HCT116 (cell line): Measurements from ENCODE around the gene UGT2A3. TPM values are rescaled to one million over a fixed set of nuclear protein-coding genes. Genes with fewer than 3 reads are reported as not detected.

Experiments
- ATAC-seq: fragments of 200-7000 bp; cut with Tn5 transposase; 2 replicates; pipeline ENCODE4 v1.9.1; 2020; ENCODE audit warnings: mild to moderate bottlenecking, moderate library complexity
- Bru-seq: library from RNA; stranded (reverse); fragments of 400-500 nt; gene quantifications from one replicate; lab custom pipeline; 2021; lab: Mats Ljungman, UMichigan
- BruChase-seq, 2 experiments: library from RNA; stranded (reverse); fragments of 400-500 nt; gene quantifications; one replicate each; lab custom pipeline; 2021; lab: Mats Ljungman, UMichigan
- BruUV-seq: library from RNA; stranded (reverse); fragments of 400-500 nt; replicated peaks from 2 replicates; lab custom pipeline; 2021; lab: Mats Ljungman, UMichigan
- CTCF ChIA-PET: fragments of 300-600 bp; sonication (Branson Sonifier 250); formaldehyde crosslinking; loops from one replicate; lab custom pipeline; 2021; ENCODE audit warnings: antibody characterized with exemption; lab: Charles Lee
- POLR2A ChIA-PET: fragments of 300-600, 350-600 bp; sonication (Branson Sonifier 250); formaldehyde crosslinking; loops from one replicate; lab custom pipeline; 2021; ENCODE audit warnings: antibody characterized with exemption; lab: Charles Lee
- RAD21 ChIA-PET, 2 experiments: fragments of 300-600 bp; sonication (Branson Sonifier 250); formaldehyde crosslinking; loops; one replicate each; lab custom pipeline; 2023; ENCODE audit warnings: low total read pairs in 2 of 2; ENCODE audit not compliant: uncharacterized antibody in 2 of 2, unreplicated experiment in 2 of 2, low non-redundant PET in 1 of 2; lab: Charles Lee
- DNase-seq: peaks from one replicate; pipeline ENCODE4 v3.0.0-alpha.2; 2010; ENCODE audit warnings: low read depth, low spot score
- H2AFZ ChIP-seq: fragments of 200-600 bp; shearing (Covaris generic), sonication (generic); 2 replicates; pipeline ENCODE4 v1.6.1; 2017; ENCODE audit warnings: low read depth, mixed run types, mixed read lengths, antibody characterized with exemption, low read length; ENCODE audit not compliant: poor library complexity, severe bottlenecking
- H3K27ac ChIP-seq: 2 replicates; pipeline ENCODE4 v1.5.1; 2012; ENCODE audit warnings: low read depth, low read length
- H3K27me3 ChIP-seq: fragments of 200-600 bp; sonication (generic); 2 replicates; pipeline ENCODE4 v1.6.1; 2016; ENCODE audit warnings: mixed run types, low read length, mixed read lengths; ENCODE audit not compliant: insufficient read depth
- H3K36me3 ChIP-seq, 2 experiments: fragments of 200-500 bp in 1 of 2; fragments of 200-600 bp in 1 of 2; sonication (Bioruptor generic) in 1 of 2; sonication (generic) in 1 of 2; 2 replicates each; pipeline versions ENCODE4 v1.5.1 to v1.6.1; 2014 to 2016; ENCODE audit warnings: low read length in 2 of 2, inconsistent platforms in 1 of 2, mixed read lengths in 1 of 2, mixed run types in 1 of 2; ENCODE audit not compliant: insufficient read depth in 2 of 2, control insufficient read depth in 1 of 2
- H3K4me1 ChIP-seq, 2 experiments: fragments of 200-600 bp in 1 of 2; sonication (generic) in 1 of 2; 2 replicates each; pipeline versions ENCODE4 v1.5.1 to v1.6.1; 2012 to 2017; ENCODE audit warnings: low read length in 2 of 2, inconsistent platforms in 1 of 2, mild to moderate bottlenecking in 1 of 2, mixed read lengths in 1 of 2, mixed run types in 1 of 2, moderate library complexity in 1 of 2; ENCODE audit not compliant: insufficient read depth in 2 of 2, control insufficient read depth in 1 of 2
- H3K4me2 ChIP-seq: fragments of 200-600 bp; sonication (generic); 2 replicates; pipeline ENCODE4 v1.6.1; 2017; ENCODE audit warnings: mixed run types, low read length, mixed read lengths
- H3K4me3 ChIP-seq, 2 experiments: fragments of 200-600 bp in 1 of 2; sonication (generic) in 1 of 2; replicated peaks in 1 of 2; 2 replicates each; pipeline ENCODE4 v1.5.1; 2011 to 2016; ENCODE audit warnings: low read length in 2 of 2, control low read depth in 1 of 2, low read depth in 1 of 2, mild to moderate bottlenecking in 1 of 2, mixed read lengths in 1 of 2, mixed run types in 1 of 2
- H3K79me2 ChIP-seq: fragments of 200-600 bp; sonication (generic); 2 replicates; pipeline ENCODE4 v1.6.1; 2017; ENCODE audit warnings: mild to moderate bottlenecking, mixed run types, low read length, moderate library complexity, mixed read lengths; ENCODE audit not compliant: insufficient read depth
- H3K9ac ChIP-seq: fragments of 200-600 bp; sonication (generic); 2 replicates; pipeline ENCODE4 v1.6.1; 2016; ENCODE audit warnings: low read length, mixed read lengths
- H3K9me2 ChIP-seq: fragments of 200-600 bp; sonication (generic), shearing (Covaris generic); 2 replicates; pipeline ENCODE4 v1.6.1; 2017; ENCODE audit warnings: mixed run types, mild to moderate bottlenecking, moderate library complexity; ENCODE audit not compliant: insufficient read depth
- H3K9me3 ChIP-seq, 2 experiments: fragments of 200-500 bp in 1 of 2; fragments of 200-600 bp in 1 of 2; sonication (Bioruptor generic) in 1 of 2; sonication (generic) in 1 of 2; 2 replicates each; pipeline ENCODE4 v1.6.1; 2014 to 2017; ENCODE audit warnings: low read length in 2 of 2, mixed read lengths in 2 of 2, inconsistent platforms in 1 of 2, low read depth in 1 of 2, mild to moderate bottlenecking in 1 of 2, mixed run types in 1 of 2, moderate library complexity in 1 of 2; ENCODE audit not compliant: control insufficient read depth in 1 of 2, insufficient read depth in 1 of 2
- H4K20me1 ChIP-seq: fragments of 200-600 bp; sonication (generic), shearing (Covaris generic); 2 replicates; pipeline ENCODE4 v1.6.1; 2017; ENCODE audit warnings: mixed run types, mild to moderate bottlenecking, moderate library complexity; ENCODE audit not compliant: insufficient read depth
- CEBPB ChIP-seq: IDR thresholded peaks from 2 replicates; pipeline ENCODE4 v1.6.1; 2012; ENCODE audit warnings: low read depth
- SRF ChIP-seq: IDR thresholded peaks from 2 replicates; pipeline ENCODE4 v1.6.1; 2012; ENCODE audit warnings: low read depth
- TCF7L2 ChIP-seq: IDR thresholded peaks from 2 replicates; pipeline ENCODE4 v1.7.0; 2011; ENCODE audit warnings: borderline replicate concordance, inconsistent platforms; ENCODE audit not compliant: insufficient read depth, insufficient read length; ENCODE audit errors: extremely low read depth
- ZNF274 ChIP-seq: fragments of 200-500 bp; sonication (Bioruptor generic); IDR thresholded peaks from 2 replicates; pipeline ENCODE4 v1.6.1; 2014; ENCODE audit warnings: mild to moderate bottlenecking, low read depth, low read length, inconsistent platforms
- intact Hi-C: fragments of 100-400 bp; cut with micrococcal nuclease; formaldehyde crosslinking; loops from 2 replicates; pipeline ENCODE4 v1.10.0; 2022
- long read RNA-seq: library from polyadenylated mRNA; unstranded; transcript quantifications from one replicate; pipeline ENCODE4 v2.0.0, GENCODE V29; 2021; ENCODE audit not compliant: unreplicated experiment
- polyA plus RNA-seq: library from polyadenylated mRNA; unstranded; fragments of >200 nt; gene quantifications from 2 replicates; pipeline ENCODE4 v1.2.1, GENCODE V29; 2012; ENCODE audit warnings: missing spikeins
- total RNA-seq: library from RNA; stranded (reverse); gene quantifications from one replicate; pipeline ENCODE4 v1.2.1, GENCODE V29; 2021; ENCODE audit not compliant: unreplicated experiment
- TF ChIP-seq, protein P1 (sequence below): IDR thresholded peaks from 2 replicates; pipeline ENCODE4 v1.6.1; 2012; ENCODE audit warnings: low read depth
- TF ChIP-seq, protein P2 (sequence below): IDR thresholded peaks from 2 replicates; pipeline ENCODE4 v1.6.1; 2012
- TF ChIP-seq, protein P3 (sequence below), 3 experiments: fragments of 200-600 bp in 1 of 3; sonication (generic) in 1 of 3; IDR thresholded peaks in 2 of 3; conservative IDR thresholded peaks in 1 of 3; 2 replicates each; pipeline ENCODE4 v1.5.1; 2012 to 2017; ENCODE audit warnings: low read depth in 2 of 3, low read length in 2 of 3, antibody characterized with exemption in 1 of 3, borderline replicate concordance in 1 of 3, control low read depth in 1 of 3, mild to moderate bottlenecking in 1 of 3, mixed read lengths in 1 of 3, mixed run types in 1 of 3, moderate library complexity in 1 of 3; ENCODE audit not compliant: insufficient read depth in 1 of 3

Gene UGT2A3
- total RNA-seq, result not detected
- not detected in 2 replicates for polyA plus RNA-seq
- Bru-seq, nascent RNA, result not detected
- not detected for BruChase-seq, experiment 1, labeled RNA remaining after a 6-hour chase
- BruChase-seq, experiment 2, labeled RNA remaining after a 2-hour chase, result not detected
- long read RNA-seq, result 0 reads

DNA sequence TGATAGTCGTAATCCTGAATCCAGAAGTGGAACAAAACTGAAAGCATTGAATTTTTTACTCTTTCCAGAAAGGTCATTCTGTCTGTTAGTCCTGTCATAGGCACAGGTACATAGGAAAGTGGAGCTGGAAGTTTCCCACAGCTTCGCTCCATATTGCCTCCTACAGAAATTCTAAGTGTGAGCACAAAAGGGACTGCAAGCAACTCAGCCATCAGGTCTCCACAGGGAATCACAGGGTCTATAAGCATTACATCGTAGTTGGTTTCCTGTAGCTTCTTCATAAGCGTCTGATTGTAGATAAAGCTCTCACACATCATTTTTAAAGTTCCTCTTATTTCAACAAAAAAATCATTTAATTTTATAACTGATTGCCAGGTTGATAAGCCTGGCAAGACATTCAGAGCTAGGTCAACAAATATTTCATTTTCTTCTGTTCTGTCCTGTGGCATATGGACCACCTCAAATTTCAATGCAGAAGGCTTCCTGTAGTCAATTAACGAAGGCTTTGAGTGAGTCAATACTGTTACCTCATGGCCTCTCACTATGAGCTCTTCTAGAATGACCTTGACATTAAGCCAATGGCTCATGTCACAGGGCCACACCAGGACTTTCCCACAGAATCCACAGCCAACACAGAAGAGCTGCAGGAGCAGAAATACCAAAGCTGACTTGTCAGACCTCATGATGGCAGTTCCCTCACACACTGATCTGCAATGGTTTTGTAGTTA, at the start of gene UGT2A3:
Gene UGT2A3 (minus strand): TSS at position 727 of the 728 bp plus-strand sequence. CDS start 44 bp downstream, at position 683.
- Histone ChIP-seq H3K79me2 (no peaks in the 10 kb centered on the region), H3K36me3 (no peaks in the 10 kb centered on the region), H3K9me2 (no peaks in the 10 kb centered on the region), H3K27me3 (no peaks in the 10 kb centered on the region), H4K20me1 (no peaks in the 10 kb centered on the region), H3K4me3 (no peak within 1 kb of the TSS), H3K27ac (no peak within 1 kb of the TSS), H3K9me3 (no peaks in the 10 kb centered on the region), H3K4me1 (no peaks in the 10 kb centered on the region), H2AFZ (no peak within 1 kb of the TSS), H3K9ac (no peak within 1 kb of the TSS), H3K4me2 (no peak within 1 kb of the TSS)
- ATAC-seq, result no peak
- intact Hi-C loops, result no loop called here
- DNase-seq, result no peak
- ChIA-PET POLR2A (no interaction called here), CTCF (no interaction called here), RAD21 (no interaction called here)
- no TSS peak for BruUV-seq
- TF ChIP-seq, protein P1, sequence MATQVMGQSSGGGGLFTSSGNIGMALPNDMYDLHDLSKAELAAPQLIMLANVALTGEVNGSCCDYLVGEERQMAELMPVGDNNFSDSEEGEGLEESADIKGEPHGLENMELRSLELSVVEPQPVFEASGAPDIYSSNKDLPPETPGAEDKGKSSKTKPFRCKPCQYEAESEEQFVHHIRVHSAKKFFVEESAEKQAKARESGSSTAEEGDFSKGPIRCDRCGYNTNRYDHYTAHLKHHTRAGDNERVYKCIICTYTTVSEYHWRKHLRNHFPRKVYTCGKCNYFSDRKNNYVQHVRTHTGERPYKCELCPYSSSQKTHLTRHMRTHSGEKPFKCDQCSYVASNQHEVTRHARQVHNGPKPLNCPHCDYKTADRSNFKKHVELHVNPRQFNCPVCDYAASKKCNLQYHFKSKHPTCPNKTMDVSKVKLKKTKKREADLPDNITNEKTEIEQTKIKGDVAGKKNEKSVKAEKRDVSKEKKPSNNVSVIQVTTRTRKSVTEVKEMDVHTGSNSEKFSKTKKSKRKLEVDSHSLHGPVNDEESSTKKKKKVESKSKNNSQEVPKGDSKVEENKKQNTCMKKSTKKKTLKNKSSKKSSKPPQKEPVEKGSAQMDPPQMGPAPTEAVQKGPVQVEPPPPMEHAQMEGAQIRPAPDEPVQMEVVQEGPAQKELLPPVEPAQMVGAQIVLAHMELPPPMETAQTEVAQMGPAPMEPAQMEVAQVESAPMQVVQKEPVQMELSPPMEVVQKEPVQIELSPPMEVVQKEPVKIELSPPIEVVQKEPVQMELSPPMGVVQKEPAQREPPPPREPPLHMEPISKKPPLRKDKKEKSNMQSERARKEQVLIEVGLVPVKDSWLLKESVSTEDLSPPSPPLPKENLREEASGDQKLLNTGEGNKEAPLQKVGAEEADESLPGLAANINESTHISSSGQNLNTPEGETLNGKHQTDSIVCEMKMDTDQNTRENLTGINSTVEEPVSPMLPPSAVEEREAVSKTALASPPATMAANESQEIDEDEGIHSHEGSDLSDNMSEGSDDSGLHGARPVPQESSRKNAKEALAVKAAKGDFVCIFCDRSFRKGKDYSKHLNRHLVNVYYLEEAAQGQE, result no peak
- TF ChIP-seq, protein P2, sequence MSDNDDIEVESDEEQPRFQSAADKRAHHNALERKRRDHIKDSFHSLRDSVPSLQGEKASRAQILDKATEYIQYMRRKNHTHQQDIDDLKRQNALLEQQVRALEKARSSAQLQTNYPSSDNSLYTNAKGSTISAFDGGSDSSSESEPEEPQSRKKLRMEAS, result no peak
- no peak for TF ChIP-seq SRF
- TF ChIP-seq ZNF274, result no peak
- TF ChIP-seq TCF7L2, result no peak
- TF ChIP-seq, protein P3, sequence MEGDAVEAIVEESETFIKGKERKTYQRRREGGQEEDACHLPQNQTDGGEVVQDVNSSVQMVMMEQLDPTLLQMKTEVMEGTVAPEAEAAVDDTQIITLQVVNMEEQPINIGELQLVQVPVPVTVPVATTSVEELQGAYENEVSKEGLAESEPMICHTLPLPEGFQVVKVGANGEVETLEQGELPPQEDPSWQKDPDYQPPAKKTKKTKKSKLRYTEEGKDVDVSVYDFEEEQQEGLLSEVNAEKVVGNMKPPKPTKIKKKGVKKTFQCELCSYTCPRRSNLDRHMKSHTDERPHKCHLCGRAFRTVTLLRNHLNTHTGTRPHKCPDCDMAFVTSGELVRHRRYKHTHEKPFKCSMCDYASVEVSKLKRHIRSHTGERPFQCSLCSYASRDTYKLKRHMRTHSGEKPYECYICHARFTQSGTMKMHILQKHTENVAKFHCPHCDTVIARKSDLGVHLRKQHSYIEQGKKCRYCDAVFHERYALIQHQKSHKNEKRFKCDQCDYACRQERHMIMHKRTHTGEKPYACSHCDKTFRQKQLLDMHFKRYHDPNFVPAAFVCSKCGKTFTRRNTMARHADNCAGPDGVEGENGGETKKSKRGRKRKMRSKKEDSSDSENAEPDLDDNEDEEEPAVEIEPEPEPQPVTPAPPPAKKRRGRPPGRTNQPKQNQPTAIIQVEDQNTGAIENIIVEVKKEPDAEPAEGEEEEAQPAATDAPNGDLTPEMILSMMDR (IDR thresholded peaks at IDR 0.05 in 2 of 3, conservative IDR thresholded peaks at IDR 0.05 in 1 of 3; ENCODE audit: borderline replicate concordance in 1 of 3, insufficient read depth in 1 of 3, low read depth in 2 of 3, low read length in 2 of 3), result no peak
- no peak for TF ChIP-seq CEBPB
